ENCODE measurements around the gene MKRN3.
A peak's percentile ranks its signal among the peaks of the same experiment; 100 is the strongest.

Gene MKRN3

DNA sequence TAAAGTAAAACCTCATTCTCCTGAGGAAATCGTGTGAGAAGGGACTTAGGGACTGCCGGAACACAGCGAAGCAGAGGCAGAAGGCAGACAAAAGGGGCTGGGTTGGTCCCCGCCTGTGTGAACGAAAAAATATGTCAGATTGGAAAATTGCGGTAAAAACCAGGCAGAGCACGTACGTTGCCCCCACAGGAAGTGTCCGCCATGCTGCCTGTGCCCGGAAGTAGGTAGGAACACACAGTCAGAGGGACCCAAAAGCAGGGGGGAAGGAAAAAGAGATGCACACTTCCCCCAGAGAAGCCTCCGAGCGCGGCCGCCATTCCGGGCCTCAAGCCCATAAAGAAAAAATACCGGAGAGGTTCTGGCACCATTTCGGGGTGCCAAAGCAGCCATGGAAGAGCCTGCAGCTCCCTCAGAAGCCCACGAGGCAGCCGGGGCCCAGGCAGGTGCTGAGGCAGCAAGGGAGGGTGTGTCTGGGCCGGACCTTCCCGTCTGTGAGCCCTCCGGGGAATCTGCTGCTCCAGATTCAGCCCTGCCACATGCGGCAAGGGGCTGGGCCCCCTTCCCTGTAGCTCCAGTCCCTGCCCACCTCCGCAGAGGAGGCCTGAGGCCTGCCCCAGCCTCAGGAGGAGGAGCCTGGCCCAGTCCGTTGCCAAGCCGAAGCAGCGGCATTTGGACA, at the start of gene MKRN3:
MKRN3 (plus strand) TSS at position 280 of the 676 bp plus-strand sequence; CDS start at position 389, 109 bp downstream.
- peak; percentile 67 for DNase-seq

- DNase-seq = no peak
Observed at GRCh38 chr15:23516866-23517265, 48.6 kb upstream of the MKRN3 start.

GRCh38 chr15:23518104-23518503, 47.4 kb upstream of the MKRN3 start:
- DNase-seq = no peak

- DNase-seq = no peak
Observed at GRCh38 chr15:23524816-23525215, 40.7 kb upstream of the MKRN3 start.

- no peak for DNase-seq
Observed at GRCh38 chr15:23529891-23530290, 35.6 kb upstream of the MKRN3 start.

- DNase-seq = no peak
Observed at GRCh38 chr15:23532024-23532423, 33.5 kb upstream of the MKRN3 start.

GRCh38 chr15:23536659-23537058, 28.8 kb upstream of the MKRN3 start:
- DNase-seq = no peak

DNA sequence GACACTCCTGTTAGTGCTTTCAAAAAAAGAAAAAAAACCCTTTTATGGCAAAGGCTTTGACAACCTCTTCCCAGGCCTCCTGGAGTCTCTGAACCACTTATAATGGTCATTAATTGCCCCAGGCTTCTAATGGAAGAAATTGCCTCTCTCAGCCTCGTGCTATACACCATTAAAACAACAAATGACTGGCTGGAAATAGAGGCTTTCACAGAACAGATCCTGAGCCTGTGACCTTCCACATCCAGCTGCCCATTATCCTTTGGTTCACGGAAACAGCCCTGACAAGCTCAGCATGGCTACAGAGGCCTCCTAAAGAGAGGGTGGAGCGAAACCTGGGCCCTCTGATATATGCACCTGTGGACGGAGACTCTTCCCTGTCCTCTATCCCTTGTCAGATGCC, 26.8 kb upstream of the MKRN3 start:
- no peak for DNase-seq

GRCh38 chr15:23539892-23540291, 25.6 kb upstream of the MKRN3 start:
- no peak for DNase-seq

GRCh38 chr15:23546158-23546557, 19.3 kb upstream of the MKRN3 start:
- no peak for DNase-seq

DNA sequence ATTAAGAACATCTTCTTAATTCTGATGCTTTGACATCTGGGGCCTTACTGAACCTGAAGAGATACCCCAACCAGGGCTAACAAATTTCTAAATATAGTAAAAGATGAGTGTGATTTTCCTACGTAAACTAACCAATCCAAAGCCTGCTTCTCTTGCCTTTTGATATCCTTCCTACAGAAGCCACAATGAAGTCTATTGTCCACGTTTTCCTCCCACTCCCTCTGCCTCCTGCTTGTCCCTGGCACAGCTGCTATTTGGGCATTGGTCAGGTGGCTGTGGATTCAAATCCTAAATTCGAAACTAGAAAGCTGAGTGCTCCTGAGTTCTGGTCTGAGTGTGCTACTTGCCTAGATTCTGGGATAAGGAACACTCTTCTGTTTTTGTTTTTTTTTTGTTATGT, 17.4 kb upstream of the MKRN3 start:
- DNase-seq = no peak

DNA sequence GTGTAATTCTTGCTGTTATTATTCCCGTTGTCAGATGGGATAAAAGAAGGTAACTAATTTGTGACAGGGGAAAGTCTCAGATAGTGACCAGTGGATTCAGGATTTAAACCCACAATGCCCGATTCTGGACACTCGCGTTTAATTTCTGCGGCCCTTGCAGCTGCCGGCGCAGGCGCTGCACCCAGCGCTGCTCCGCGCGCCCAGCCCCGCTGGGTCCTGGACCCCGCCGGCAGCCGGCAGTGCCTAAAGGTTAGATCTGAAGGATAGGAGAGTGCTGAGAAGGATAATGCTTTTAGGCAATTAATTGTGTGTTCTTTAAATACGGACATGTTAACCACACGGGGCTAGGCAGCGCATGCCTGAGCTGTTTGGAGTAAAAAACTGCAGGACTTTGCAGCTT, 3.6 kb upstream of the MKRN3 start:
- no peak for DNase-seq

GRCh38 chr15:23564821-23565394, 566 bp upstream of the MKRN3 start:
- peak; percentile 76 for DNase-seq

DNA sequence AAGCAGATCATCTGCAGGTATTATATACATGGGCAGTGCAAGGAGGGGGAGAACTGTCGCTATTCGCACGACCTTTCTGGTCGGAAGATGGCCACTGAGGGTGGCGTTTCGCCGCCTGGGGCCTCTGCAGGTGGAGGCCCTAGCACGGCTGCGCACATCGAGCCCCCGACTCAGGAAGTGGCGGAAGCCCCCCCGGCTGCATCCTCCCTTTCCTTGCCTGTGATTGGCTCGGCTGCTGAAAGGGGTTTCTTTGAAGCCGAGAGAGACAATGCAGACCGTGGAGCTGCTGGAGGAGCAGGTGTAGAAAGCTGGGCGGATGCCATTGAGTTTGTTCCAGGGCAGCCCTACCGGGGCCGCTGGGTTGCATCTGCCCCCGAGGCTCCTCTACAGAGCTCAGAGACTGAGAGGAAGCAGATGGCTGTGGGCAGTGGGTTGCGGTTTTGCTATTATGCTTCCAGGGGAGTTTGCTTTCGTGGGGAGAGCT, 639 bp downstream of the MKRN3 start:
- peak; percentile 67 for DNase-seq

DNA sequence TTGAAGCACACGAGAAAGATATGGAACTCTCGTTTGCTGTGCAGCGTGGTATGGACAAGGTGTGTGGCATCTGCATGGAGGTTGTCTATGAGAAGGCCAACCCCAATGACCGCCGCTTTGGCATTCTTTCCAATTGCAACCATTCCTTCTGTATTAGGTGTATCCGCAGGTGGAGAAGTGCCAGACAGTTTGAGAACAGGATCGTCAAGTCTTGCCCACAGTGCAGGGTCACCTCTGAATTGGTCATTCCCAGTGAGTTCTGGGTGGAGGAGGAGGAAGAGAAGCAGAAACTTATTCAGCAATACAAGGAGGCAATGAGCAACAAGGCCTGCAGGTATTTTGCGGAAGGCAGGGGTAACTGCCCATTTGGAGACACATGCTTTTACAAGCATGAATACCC, 1.2 kb downstream of the MKRN3 start:
- DNase-seq = no peak

- DNase-seq = no peak
Observed at GRCh38 chr15:23567921-23568320, 2.4 kb downstream of the MKRN3 start.

- no peak for DNase-seq
Observed at GRCh38 chr15:23569151-23569925, 3.9 kb downstream of the MKRN3 start.

DNA sequence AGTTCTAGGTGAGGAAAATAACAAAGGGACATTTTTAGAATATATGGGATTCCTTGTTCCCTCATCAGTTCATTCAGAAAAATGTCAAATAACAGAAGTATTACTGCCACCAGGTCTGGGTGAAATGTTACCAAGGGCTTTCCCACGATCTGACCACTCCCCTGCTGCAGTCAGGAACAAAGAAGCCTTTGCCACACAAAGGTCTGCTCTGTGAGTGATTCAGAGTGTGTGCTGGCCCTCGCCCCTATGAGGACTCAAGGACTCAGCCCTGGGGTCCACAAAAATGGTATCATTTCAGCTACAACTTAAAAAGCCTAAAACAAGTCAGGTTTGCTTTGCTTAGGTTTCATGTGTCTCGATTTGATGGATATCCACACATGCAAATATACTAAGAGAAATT, 5.0 kb downstream of the MKRN3 start:
- DNase-seq = no peak

DNA sequence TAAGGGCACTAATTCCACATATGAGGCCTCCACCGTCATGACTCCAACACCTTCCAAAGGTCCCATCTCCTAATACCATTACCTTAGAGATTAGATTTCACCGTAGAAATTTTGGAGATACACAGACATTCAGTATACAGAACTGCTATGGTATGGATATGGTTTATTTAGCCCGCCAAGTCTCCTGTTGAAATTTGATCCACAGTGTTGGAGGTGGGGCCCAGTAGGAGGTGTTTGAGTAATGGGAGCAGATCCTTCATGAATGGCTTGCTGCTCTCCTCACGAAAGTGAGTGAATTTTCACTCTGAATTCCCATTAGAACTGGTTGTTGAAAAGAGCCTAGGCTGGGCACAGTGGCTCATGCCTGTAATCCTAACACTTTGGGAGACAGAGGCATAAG, 7.4 kb downstream of the MKRN3 start:
- no peak for DNase-seq

- DNase-seq = no peak
Observed at GRCh38 chr15:23574742-23575141, 9.3 kb downstream of the MKRN3 start.

DNA sequence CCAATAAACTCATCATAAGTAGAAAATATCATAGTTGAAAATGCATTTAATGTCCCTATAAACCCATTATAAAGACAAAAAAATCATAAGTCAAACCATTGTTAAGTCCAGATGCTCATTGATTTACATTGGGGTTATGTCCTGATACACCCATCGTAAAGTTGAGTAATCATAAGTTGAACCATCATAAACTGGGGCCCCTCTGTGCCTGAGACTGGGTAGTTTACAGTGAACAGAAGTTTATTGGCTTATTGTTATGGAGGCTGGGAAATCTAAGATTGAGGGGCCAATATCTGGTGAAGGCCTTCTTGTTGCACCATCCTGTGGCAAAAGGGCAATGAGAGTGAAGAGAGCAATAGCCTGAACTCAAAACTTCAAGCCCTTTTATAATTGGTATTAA, 10.6 kb downstream of the MKRN3 start:
- DNase-seq = no peak

GRCh38 chr15:23578521-23579150, 13.2 kb downstream of the MKRN3 start:
- DNase-seq = no peak

DNA sequence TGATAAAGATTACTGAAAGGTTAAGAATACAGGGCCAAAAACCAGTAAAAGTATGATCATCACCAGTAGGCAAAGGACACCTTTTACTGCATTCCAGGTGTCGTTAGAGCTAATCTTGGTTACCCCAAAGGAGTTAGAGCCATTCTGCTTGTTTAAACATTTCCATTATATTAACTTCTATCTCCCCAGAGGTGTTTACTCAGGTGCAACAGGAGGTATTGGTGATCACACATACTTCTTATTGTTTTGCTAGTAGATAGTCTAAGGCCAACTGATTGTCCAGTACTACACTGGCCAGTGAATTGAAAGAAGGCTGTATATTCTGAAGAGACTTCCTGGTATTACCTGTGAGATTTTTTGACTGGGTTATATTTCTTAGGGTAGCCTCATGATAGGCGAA, 22.8 kb downstream of the MKRN3 start:
- DNase-seq = no peak

DNA sequence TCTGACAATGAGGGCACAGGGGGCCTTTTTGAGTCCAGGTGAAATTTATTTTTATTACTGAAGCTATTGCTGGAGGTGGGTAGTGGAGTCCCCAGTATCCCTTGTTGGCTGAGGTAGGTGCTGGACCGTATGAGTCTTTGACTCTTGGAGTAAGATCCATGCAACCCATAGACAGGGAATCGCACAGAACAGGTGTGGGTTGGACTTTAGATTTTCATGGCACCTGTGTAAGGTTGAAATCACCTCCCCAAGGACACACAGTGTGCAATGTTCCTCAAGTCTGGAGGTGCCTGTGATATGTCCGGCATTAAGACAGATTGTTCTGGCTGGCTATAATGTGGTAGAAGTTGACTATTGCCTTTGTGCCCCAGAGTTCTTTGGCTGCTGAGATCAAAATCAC, 23.5 kb downstream of the MKRN3 start:
- DNase-seq = no peak
